Measurements from ENCODE around the gene CHPF. TPM values are rescaled to one million over a fixed set of nuclear protein-coding genes. Genes with fewer than 3 reads are reported as not detected.

Gene CHPF
- total and polyA plus RNA-seq, 4 donors = 26.5 to 135 (median 58.2) TPM

- no peak for TF ChIP-seq JUND (IDR thresholded peaks at IDR 0.05)
- TF ChIP-seq HNF4G (IDR thresholded peaks at IDR 0.05) = no peak
- no peak for TF ChIP-seq YY1 (IDR thresholded peaks at IDR 0.05)
- TF ChIP-seq FOXA1 (IDR thresholded peaks at IDR 0.05) = no peak
- TF ChIP-seq NR2F2 (IDR thresholded peaks at IDR 0.05) = no peak
These were observed 11.8 kb downstream of the CHPF start (continued) for GRCh38 chr2:219531639-219532377.

- H3K4me3 ChIP-seq (ENCODE audit: low read depth in 1 of 3, low read length in 3 of 3) = no peak overlapping the region
- no peak overlapping the region for H3K9ac ChIP-seq (ENCODE audit: low read depth in 1 of 2, low read length in 2 of 2)
- TF ChIP-seq CTCF (IDR thresholded peaks at IDR 0.05; ENCODE audit: low read depth, low read length, missing input control) = peak; percentile 99
- TF ChIP-seq YY1 (IDR thresholded peaks at IDR 0.05) = no peak
- TF ChIP-seq FOXA2 (IDR thresholded peaks at IDR 0.05) = no peak
- peak; percentile 99 for TF ChIP-seq RAD21 (IDR thresholded peaks at IDR 0.05)
- no peak for TF ChIP-seq MAX (IDR thresholded peaks at IDR 0.05)
- no peak for TF ChIP-seq HNF4G (IDR thresholded peaks at IDR 0.05)
- TF ChIP-seq EGR1 (IDR thresholded peaks at IDR 0.05; ENCODE audit: low read depth in 2 of 2) = no peak
- no peak for TF ChIP-seq TAF1 (conservative IDR thresholded peaks at IDR 0.05)
- no peak for TF ChIP-seq ATF3 (IDR thresholded peaks at IDR 0.05)
- TF ChIP-seq FOXA1 (IDR thresholded peaks at IDR 0.05) = no peak
- TF ChIP-seq SP1 (IDR thresholded peaks at IDR 0.05) = no peak
- no peaks in the 10 kb centered on the region for H3K9me3 ChIP-seq (ENCODE audit: control insufficient read depth in 4 of 4, low read length in 3 of 4)
- no peaks in the 10 kb centered on the region for H3K4me1 ChIP-seq (ENCODE audit: control insufficient read depth in 4 of 4, insufficient read depth in 4 of 4, low read length in 3 of 4)
- DNase-seq (ENCODE audit: low spot score) = peak; percentile 91
- 16% methylated on average over 21 of the region's 21 CpGs for WGBS
- H3K27me3 ChIP-seq (ENCODE audit: control insufficient read depth in 4 of 4, insufficient read depth in 4 of 4, low read length in 3 of 4) = peaks cover 0 to 5% (median 4%) of the 10 kb centered on the region in 4 donors
- no peaks in the 10 kb centered on the region for H3K36me3 ChIP-seq (ENCODE audit: control insufficient read depth in 4 of 4, insufficient read depth in 3 of 4, low read depth in 1 of 4, low read length in 3 of 4)
- no peak overlapping the region for H3K27ac ChIP-seq (ENCODE audit: low read depth in 1 of 2, low read length in 2 of 2)
These were observed 13.3 kb downstream of the CHPF start for GRCh38 chr2:219530048-219530963.

GRCh38 chr2:219527472-219527871, 16.1 kb downstream of the CHPF start:
- TF ChIP-seq NR2F2 (IDR thresholded peaks at IDR 0.05) (no peak), GABPA (IDR thresholded peaks at IDR 0.05 in 1 of 2, conservative IDR thresholded peaks at IDR 0.05 in 1 of 2) (no peak)
- H3K27me3 ChIP-seq (ENCODE audit: control insufficient read depth in 4 of 4, insufficient read depth in 4 of 4, low read length in 3 of 4) = peaks cover 0 to 14% (median 9%) of the 10 kb centered on the region in 4 donors
- WGBS = 51% methylated on average over 5 of the region's 5 CpGs

More at GRCh38 chr2:219527472-219527871, 16.1 kb downstream of the CHPF start:
- no peaks in the 10 kb centered on the region for H3K36me3 ChIP-seq (ENCODE audit: control insufficient read depth in 4 of 4, insufficient read depth in 3 of 4, low read depth in 1 of 4, low read length in 3 of 4)
- no peaks in the 10 kb centered on the region for H3K4me1 ChIP-seq (ENCODE audit: control insufficient read depth in 4 of 4, insufficient read depth in 4 of 4, low read length in 3 of 4)
- H3K27ac ChIP-seq (ENCODE audit: low read depth in 1 of 2, low read length in 2 of 2) = no peak overlapping the region
- H3K9me3 ChIP-seq (ENCODE audit: control insufficient read depth in 4 of 4, low read length in 3 of 4) = no peaks in the 10 kb centered on the region
- no peak for DNase-seq (ENCODE audit: low spot score)
- no peak overlapping the region for H3K4me3 ChIP-seq (ENCODE audit: low read depth in 1 of 3, low read length in 3 of 3)
- H3K9ac ChIP-seq (ENCODE audit: low read depth in 1 of 2, low read length in 2 of 2) = no peak overlapping the region

All from liver (tissue), 9 donors.